22Rv1 (cell line): ENCODE measurements around the gene YKT6.

Experiments
- H3K27ac ChIP-seq: fragments of 450-650 bp; 2 replicates; pipeline ENCODE4 v1.5.1; 2017
- CTCF ChIP-seq: fragments of 450-650 bp; IDR thresholded peaks from 2 replicates; pipeline ENCODE4 v1.5.1; 2017; ENCODE audit warnings: mild to moderate bottlenecking
- ZFX ChIP-seq: fragments of 450-650 bp; IDR thresholded peaks from 2 replicates; pipeline ENCODE4 v1.6.1; 2017; ENCODE audit warnings: antibody characterized with exemption, borderline replicate concordance

The YKT6 gene

GRCh38 chr7:44258865-44259546 is 58.2 kb downstream of the YKT6 start:
- H3K27ac ChIP-seq, result no peak overlapping the region
- TF ChIP-seq CTCF, result no peak
- no peak for TF ChIP-seq ZFX

GRCh38 chr7:44259547-44260457 is 59.0 kb downstream of the YKT6 start:
- TF ChIP-seq CTCF, result no peak
- TF ChIP-seq ZFX, result no peak
- no peak overlapping the region for H3K27ac ChIP-seq

- H3K27ac ChIP-seq, result no peak overlapping the region
- no peak for TF ChIP-seq CTCF
- no peak for TF ChIP-seq ZFX
Measured at GRCh38 chr7:44261240-44261639, 60.5 kb downstream of the YKT6 start.

GRCh38 chr7:44262031-44262430 is 61.3 kb downstream of the YKT6 start:
- no peak for TF ChIP-seq CTCF
- no peak overlapping the region for H3K27ac ChIP-seq

GRCh38 chr7:44263326-44264082 is 62.7 kb downstream of the YKT6 start:
- H3K27ac ChIP-seq, result no peak overlapping the region
- TF ChIP-seq CTCF, result no peak
- TF ChIP-seq ZFX, result no peak
